HG02943 (cell line): ENCODE results near the gene NPIPA5.
"Not testable (repeated sequence)": the region's sequence is repeated elsewhere in the genome, so short reads cannot be mapped to it uniquely, and the experiment has no call there.

Experiments
- ATAC-seq: cut with Tn5 transposase; IDR thresholded peaks from one replicate; pipeline ENCODE4 v1.9.1; 2021; ENCODE audit warnings: mild to moderate bottlenecking, low read depth, moderate library complexity; ENCODE audit not compliant: unreplicated experiment

NPIPA5 gene

GRCh38 chr16:15395631-15396508 lies 17.8 kb upstream of the NPIPA5 start, which contains the start of gene MPV17L:
TSS of gene MPV17L (plus strand) at chr16:15395754. CDS start at chr16:15395898, 144 bp downstream.
- not testable (repeated sequence) for ATAC-seq

- not testable (repeated sequence) for ATAC-seq
These were observed 14.9 kb upstream of the NPIPA5 start for GRCh38 chr16:15393025-15393424.

GRCh38 chr16:15389916-15390315 lies 11.8 kb upstream of the NPIPA5 start:
- not testable (repeated sequence) for ATAC-seq

GRCh38 chr16:15388060-15388459 lies 10.0 kb upstream of the NPIPA5 start:
- ATAC-seq = not testable (repeated sequence)

- not testable (repeated sequence) for ATAC-seq
These were observed 4.7 kb upstream of the NPIPA5 start for GRCh38 chr16:15382810-15383209.

GRCh38 chr16:15357495-15357894 lies 20.6 kb downstream of the NPIPA5 start:
- not testable (repeated sequence) for ATAC-seq

- ATAC-seq = not testable (repeated sequence)
These were observed 23.2 kb downstream of the NPIPA5 start for GRCh38 chr16:15354846-15355245.

- not testable (repeated sequence) for ATAC-seq
These were observed 25.2 kb downstream of the NPIPA5 start for GRCh38 chr16:15352852-15353251.

GRCh38 chr16:15351745-15352144 lies 26.3 kb downstream of the NPIPA5 start:
- not testable (repeated sequence) for ATAC-seq

- not testable (repeated sequence) for ATAC-seq
These were observed 26.8 kb downstream of the NPIPA5 start for GRCh38 chr16:15351251-15351650.

GRCh38 chr16:15348721-15349120 lies 29.4 kb downstream of the NPIPA5 start:
- ATAC-seq = not testable (repeated sequence)

- not testable (repeated sequence) for ATAC-seq
These were observed 35.8 kb downstream of the NPIPA5 start for GRCh38 chr16:15342337-15342736.

- ATAC-seq = not testable (repeated sequence)
These were observed 39.1 kb downstream of the NPIPA5 start for GRCh38 chr16:15338986-15339385.

- not testable (repeated sequence) for ATAC-seq
These were observed 40.0 kb downstream of the NPIPA5 start for GRCh38 chr16:15337974-15338605.

GRCh38 chr16:15335609-15336008 lies 42.5 kb downstream of the NPIPA5 start:
- ATAC-seq = not testable (repeated sequence)

GRCh38 chr16:15333969-15334368 lies 44.1 kb downstream of the NPIPA5 start:
- not testable (repeated sequence) for ATAC-seq

- not testable (repeated sequence) for ATAC-seq
These were observed 47.1 kb downstream of the NPIPA5 start for GRCh38 chr16:15330978-15331377.

GRCh38 chr16:15324954-15325353 lies 53.1 kb downstream of the NPIPA5 start:
- not testable (repeated sequence) for ATAC-seq

GRCh38 chr16:15323373-15323772 lies 54.7 kb downstream of the NPIPA5 start:
- not testable (repeated sequence) for ATAC-seq

GRCh38 chr16:15321221-15321620 lies 56.9 kb downstream of the NPIPA5 start:
- not testable (repeated sequence) for ATAC-seq

- not testable (repeated sequence) for ATAC-seq
These were observed 63.5 kb downstream of the NPIPA5 start for GRCh38 chr16:15314562-15314961.
